ENCODE results near the gene LRRC45. TPM values are rescaled to one million over a fixed set of nuclear protein-coding genes. Genes with fewer than 3 reads are reported as not detected.

Gene LRRC45
- total and polyA plus RNA-seq, 2 donors (not counting 1 experiment from before 2014, with no cell fraction given), result 2.3 to 9.9 TPM

GRCh38 chr17:82073446-82073845 lies 50.3 kb downstream of the LRRC45 start:
- Histone ChIP-seq H3K9ac (ENCODE audit: insufficient read depth, low read length) (no peak overlapping the region), H3K4me2 (ENCODE audit: extremely low read depth, insufficient read depth, low read length) (no peak overlapping the region), H3K27ac (ENCODE audit: insufficient read depth, low read length) (no peak overlapping the region), H2AFZ (ENCODE audit: low read length) (no peak overlapping the region), H4K20me1 (ENCODE audit: control insufficient read depth, extremely low read depth, insufficient read depth, low read length) (no peaks in the 10 kb centered on the region), H3K4me3 (replicated peaks in 1 of 4; ENCODE audit: control extremely low read depth in 1 of 4, insufficient read depth in 1 of 4, low read depth in 3 of 4, low read length in 4 of 4) (no peak overlapping the region), H3K79me2 (ENCODE audit: control insufficient read depth, insufficient read depth, low read length) (no peaks in the 10 kb centered on the region), H3K36me3 (ENCODE audit: control insufficient read depth, insufficient read depth, low read length) (no peaks in the 10 kb centered on the region), H3K9me3 (ENCODE audit: control insufficient read depth, insufficient read depth, low read depth, low read length) (no peaks in the 10 kb centered on the region), H3K27me3 (ENCODE audit: control insufficient read depth, insufficient read depth, low read length) (no peaks in the 10 kb centered on the region), H3K4me1 (ENCODE audit: control insufficient read depth, extremely low read depth, insufficient read depth, low read length) (no peaks in the 10 kb centered on the region)
- no peak for TF ChIP-seq CTCF (conservative IDR thresholded peaks at IDR 0.05 in 1 of 2, IDR thresholded peaks at IDR 0.05 in 1 of 2; ENCODE audit: low read depth in 1 of 2, low read length in 2 of 2)
- TF ChIP-seq EZH2 (IDR thresholded peaks at IDR 0.05; ENCODE audit: low read length, missing control alignments), result no peak
- DNase-seq (ENCODE audit: low read depth in 2 of 2), result no peak

GRCh38 chr17:82076018-82076784 lies 53.1 kb downstream of the LRRC45 start:
- TF ChIP-seq CTCF (conservative IDR thresholded peaks at IDR 0.05 in 1 of 2, IDR thresholded peaks at IDR 0.05 in 1 of 2; ENCODE audit: low read depth in 1 of 2, low read length in 2 of 2) (no peak), EZH2 (IDR thresholded peaks at IDR 0.05; ENCODE audit: low read length, missing control alignments) (no peak)
- Histone ChIP-seq H3K9me3 (ENCODE audit: control insufficient read depth, insufficient read depth, low read depth, low read length) (no peaks in the 10 kb centered on the region), H3K79me2 (ENCODE audit: control insufficient read depth, insufficient read depth, low read length) (no peaks in the 10 kb centered on the region), H3K4me2 (ENCODE audit: extremely low read depth, insufficient read depth, low read length) (no peak overlapping the region), H2AFZ (ENCODE audit: low read length) (no peak overlapping the region), H3K36me3 (ENCODE audit: control insufficient read depth, insufficient read depth, low read length) (peaks cover 18% of the 10 kb centered on the region), H3K27me3 (ENCODE audit: control insufficient read depth, insufficient read depth, low read length) (no peaks in the 10 kb centered on the region), H4K20me1 (ENCODE audit: control insufficient read depth, extremely low read depth, insufficient read depth, low read length) (no peaks in the 10 kb centered on the region), H3K27ac (ENCODE audit: insufficient read depth, low read length) (no peak overlapping the region), H3K4me3 (replicated peaks in 1 of 4; ENCODE audit: control extremely low read depth in 1 of 4, insufficient read depth in 1 of 4, low read depth in 3 of 4, low read length in 4 of 4) (no peak overlapping the region), H3K9ac (ENCODE audit: insufficient read depth, low read length) (no peak overlapping the region), H3K4me1 (ENCODE audit: control insufficient read depth, extremely low read depth, insufficient read depth, low read length) (no peaks in the 10 kb centered on the region)
- no peak for DNase-seq (ENCODE audit: low read depth in 2 of 2)

GRCh38 chr17:82076785-82077591 lies 53.9 kb downstream of the LRRC45 start:
- Histone ChIP-seq H3K27me3 (ENCODE audit: control insufficient read depth, insufficient read depth, low read length) (no peaks in the 10 kb centered on the region), H3K79me2 (ENCODE audit: control insufficient read depth, insufficient read depth, low read length) (no peaks in the 10 kb centered on the region), H3K9ac (ENCODE audit: insufficient read depth, low read length) (no peak overlapping the region), H4K20me1 (ENCODE audit: control insufficient read depth, extremely low read depth, insufficient read depth, low read length) (no peaks in the 10 kb centered on the region), H3K27ac (ENCODE audit: insufficient read depth, low read length) (no peak overlapping the region), H2AFZ (ENCODE audit: low read length) (no peak overlapping the region), H3K36me3 (ENCODE audit: control insufficient read depth, insufficient read depth, low read length) (peaks cover 23% of the 10 kb centered on the region), H3K4me1 (ENCODE audit: control insufficient read depth, extremely low read depth, insufficient read depth, low read length) (no peaks in the 10 kb centered on the region), H3K4me3 (replicated peaks in 1 of 4; ENCODE audit: control extremely low read depth in 1 of 4, insufficient read depth in 1 of 4, low read depth in 3 of 4, low read length in 4 of 4) (no peak overlapping the region), H3K4me2 (ENCODE audit: extremely low read depth, insufficient read depth, low read length) (no peak overlapping the region), H3K9me3 (ENCODE audit: control insufficient read depth, insufficient read depth, low read depth, low read length) (no peaks in the 10 kb centered on the region)
- no peak for DNase-seq (ENCODE audit: low read depth in 2 of 2)
- TF ChIP-seq EZH2 (IDR thresholded peaks at IDR 0.05; ENCODE audit: low read length, missing control alignments), result no peak
- TF ChIP-seq CTCF (conservative IDR thresholded peaks at IDR 0.05 in 1 of 2, IDR thresholded peaks at IDR 0.05 in 1 of 2; ENCODE audit: low read depth in 1 of 2, low read length in 2 of 2), result no peak
